Testis (tissue), 2 donors: ENCODE results near the gene TP53I11.

ENCODE experiments used
- CTCF ChIP-seq, 3 experiments: fragments of 450-650 bp in 2 of 3; fragments of 200-600 bp in 1 of 3; sonication (generic) in 1 of 3; IDR thresholded peaks; one replicate each; pipeline ENCODE4 v1.5.1; 2016 to 2019; ENCODE audit warnings: antibody characterized with exemption in 3 of 3, mild to moderate bottlenecking in 2 of 3, moderate library complexity in 1 of 3
- POLR2A ChIP-seq: fragments of 450-650 bp; IDR thresholded peaks from one replicate; pipeline ENCODE4 v1.6.1; 2017; ENCODE audit warnings: antibody characterized with exemption, mild to moderate bottlenecking, moderate library complexity

GRCh38 chr11:44944181-44944852 is 6.4 kb downstream of the TP53I11 start:
- TF ChIP-seq CTCF (IDR thresholded peaks at IDR 0.05) (no peak), POLR2A (no peak)
